Activated naive CD8-positive, alpha-beta T cell treated with anti-CD3 and anti-CD28 coated beads for 36 hours (primary cell): Measurements from ENCODE around the gene DNAH7. TPM values are rescaled to one million over a fixed set of nuclear protein-coding genes. Genes with fewer than 3 reads are reported as not detected.

ENCODE experiments used
- DNase-seq: peaks from one replicate; pipeline ENCODE4 v3.0.0; 2021
- H3K27ac Mint-ChIP-seq: one replicate; pipeline ENCODE4 v1.8.0; 2022; ENCODE audit warnings: mild to moderate bottlenecking, moderate library complexity, mixed read lengths
- H3K27me3 Mint-ChIP-seq: one replicate; pipeline ENCODE4 v1.8.0; 2022; ENCODE audit warnings: mild to moderate bottlenecking, mixed read lengths
- H3K36me3 Mint-ChIP-seq: one replicate; pipeline ENCODE4 v1.8.0; 2021; ENCODE audit warnings: mild to moderate bottlenecking, mixed read lengths
- H3K4me1 Mint-ChIP-seq: one replicate; pipeline ENCODE4 v1.8.0; 2021; ENCODE audit warnings: mixed read lengths
- H3K4me3 Mint-ChIP-seq: one replicate; pipeline ENCODE4 v1.8.0; 2022; ENCODE audit warnings: mild to moderate bottlenecking, moderate library complexity, mixed read lengths
- H3K9me3 Mint-ChIP-seq: one replicate; pipeline ENCODE4 v1.8.0; 2022; ENCODE audit warnings: mixed read lengths
- total RNA-seq, 2 experiments: library from RNA; stranded (reverse); gene quantifications; one replicate each; pipeline ENCODE4 v1.2.3, GENCODE V29; 2021

Gene DNAH7
- under 1 TPM in 1 of 2 experiments, not detected in 1; 0.18 TPM for total RNA-seq

GRCh38 chr2:196068271-196069209 lies at the start of gene DNAH7:
DNAH7 (minus strand) TSS chr2:196068837; CDS start chr2:196068711, 126 bp downstream.
- Mint-ChIP-seq H3K4me3 (peak within 1 kb of the TSS; percentile 85), H3K27me3 (peaks cover 8% of the 10 kb centered on the region), H3K4me1 (peaks cover 6% of the 10 kb centered on the region), H3K36me3 (no peaks in the 10 kb centered on the region), H3K9me3 (no peaks in the 10 kb centered on the region), H3K27ac (peak within 1 kb of the TSS; percentile 75)
- DNase-seq, result peak; percentile 91

DNA sequence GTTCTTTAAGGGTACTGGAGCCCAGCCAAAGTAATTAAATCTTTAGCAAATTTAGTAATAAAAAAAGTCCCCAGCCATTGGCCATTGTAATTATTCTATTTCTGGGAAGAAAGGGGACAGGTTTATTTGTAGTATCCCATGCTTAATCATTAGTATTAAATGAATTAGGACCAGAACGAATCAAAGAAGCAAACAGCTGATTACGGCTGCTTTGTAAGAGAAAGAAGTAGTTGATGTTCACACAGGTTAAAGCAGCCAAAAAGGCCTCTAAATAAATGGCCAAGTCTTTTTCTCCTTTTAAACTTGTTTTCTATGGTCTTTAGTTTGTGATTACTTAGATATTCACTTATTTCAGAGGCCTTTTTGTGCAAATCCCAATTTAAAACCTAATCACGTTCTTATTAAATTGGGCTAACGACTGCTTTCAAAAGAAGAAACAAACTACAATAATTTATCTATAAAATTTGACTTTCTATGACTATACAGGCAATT lies 48.6 kb upstream of the DNAH7 start:
- peaks cover 3% of the 10 kb centered on the region for H3K36me3 Mint-ChIP-seq
- peaks cover 9% of the 10 kb centered on the region for H3K9me3 Mint-ChIP-seq
- no peaks in the 10 kb centered on the region for H3K27me3 Mint-ChIP-seq
- H3K4me1 Mint-ChIP-seq, result peaks cover 13% of the 10 kb centered on the region
- DNase-seq, result no peak
- no peak overlapping the region for H3K4me3 Mint-ChIP-seq
- H3K27ac Mint-ChIP-seq, result no peak overlapping the region

DNA sequence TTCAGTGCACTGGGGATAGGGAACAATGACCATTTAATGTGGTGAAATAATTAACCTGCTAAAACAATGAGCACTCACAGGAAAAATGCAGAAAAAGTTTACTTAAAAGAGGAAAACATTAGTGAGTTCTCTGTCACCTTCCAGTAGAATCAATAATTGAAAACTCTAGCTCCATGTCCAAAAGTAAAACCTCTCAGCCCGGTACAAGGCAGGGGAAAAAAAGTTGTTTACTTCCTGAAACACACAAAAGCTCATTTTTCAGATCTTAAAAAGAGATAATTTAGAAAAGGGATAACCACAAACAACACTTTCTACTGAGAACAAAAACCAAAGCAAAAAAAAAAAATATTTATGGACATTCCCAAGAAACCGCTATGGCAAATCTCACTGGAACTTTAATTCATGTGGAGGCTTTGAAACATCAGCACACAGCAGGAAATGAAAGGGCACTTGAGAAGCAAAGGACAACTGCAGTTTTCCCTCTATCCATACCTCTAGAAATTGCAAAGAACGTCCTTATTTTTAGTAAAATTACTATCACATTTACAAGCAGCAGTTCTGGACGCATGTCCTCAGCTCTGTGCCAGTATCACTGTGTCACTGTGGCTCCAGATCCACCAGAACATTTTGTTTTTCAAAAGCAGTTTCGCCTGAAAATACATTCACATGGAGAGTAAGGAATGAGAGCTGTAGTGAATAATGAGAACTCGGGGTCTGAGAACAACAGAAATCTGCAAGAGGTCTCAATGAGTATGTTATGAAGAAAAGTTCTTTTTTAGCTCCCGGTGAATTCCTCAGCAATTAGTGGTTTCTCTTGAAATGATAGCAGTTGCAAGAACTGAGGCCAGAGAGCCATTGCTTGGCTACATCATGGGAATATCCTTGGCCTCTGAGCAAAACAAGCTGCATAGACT lies 44.7 kb upstream of the DNAH7 start:
- Mint-ChIP-seq H3K27me3 (no peaks in the 10 kb centered on the region), H3K9me3 (no peaks in the 10 kb centered on the region), H3K4me3 (no peak overlapping the region), H3K36me3 (no peaks in the 10 kb centered on the region), H3K27ac (no peak overlapping the region), H3K4me1 (peaks cover 17% of the 10 kb centered on the region)
- no peak for DNase-seq

GRCh38 chr2:196112418-196113034 lies 43.9 kb upstream of the DNAH7 start:
- no peaks in the 10 kb centered on the region for H3K36me3 Mint-ChIP-seq
- H3K4me1 Mint-ChIP-seq, result peaks cover 17% of the 10 kb centered on the region
- no peak for DNase-seq
- no peak overlapping the region for H3K4me3 Mint-ChIP-seq
- H3K27me3 Mint-ChIP-seq, result no peaks in the 10 kb centered on the region
- no peaks in the 10 kb centered on the region for H3K9me3 Mint-ChIP-seq
- H3K27ac Mint-ChIP-seq, result no peak overlapping the region

DNA sequence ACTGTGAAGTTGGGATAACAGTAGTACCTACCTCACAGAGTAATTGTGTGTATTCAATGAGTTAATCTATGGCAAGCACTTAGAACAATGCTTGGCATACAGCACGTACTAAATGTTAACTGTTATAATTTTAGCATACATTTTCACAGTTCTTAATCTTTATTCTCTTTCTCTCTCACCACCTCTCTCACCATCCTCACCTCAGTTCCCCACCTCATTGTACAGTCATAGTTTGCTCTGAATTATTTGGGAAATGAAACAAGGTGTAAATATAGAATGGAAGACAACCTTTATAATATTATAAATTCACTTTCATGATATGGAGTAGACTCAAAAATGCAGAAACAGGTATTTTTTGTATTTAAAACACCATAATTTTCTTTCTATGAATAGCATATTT lies 40.0 kb upstream of the DNAH7 start:
- H3K27me3 Mint-ChIP-seq, result no peaks in the 10 kb centered on the region
- no peak overlapping the region for H3K27ac Mint-ChIP-seq
- no peak for DNase-seq
- no peaks in the 10 kb centered on the region for H3K9me3 Mint-ChIP-seq
- H3K4me1 Mint-ChIP-seq, result peaks cover 36% of the 10 kb centered on the region
- H3K4me3 Mint-ChIP-seq, result no peak overlapping the region
- H3K36me3 Mint-ChIP-seq, result peaks cover 2% of the 10 kb centered on the region

DNA sequence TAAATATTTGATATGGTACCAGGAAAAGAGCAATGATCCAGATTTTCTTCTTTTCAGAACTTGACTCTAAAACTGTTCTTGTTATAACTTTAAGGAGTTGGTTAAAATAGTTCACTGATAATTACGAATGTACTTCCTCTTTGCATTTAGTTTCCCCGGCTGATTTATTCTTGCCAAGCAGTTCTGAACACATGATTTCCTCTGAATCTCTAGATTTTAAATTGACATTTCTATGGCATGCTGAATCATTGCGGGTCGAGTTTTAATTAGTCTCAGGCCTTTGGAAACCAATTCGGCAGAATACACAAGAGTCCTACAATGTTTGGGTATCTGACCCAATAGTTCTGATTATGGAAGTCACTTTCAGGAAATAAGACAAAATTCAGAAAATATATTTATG lies 37.3 kb upstream of the DNAH7 start:
- no peaks in the 10 kb centered on the region for H3K27me3 Mint-ChIP-seq
- DNase-seq, result no peak
- H3K9me3 Mint-ChIP-seq, result no peaks in the 10 kb centered on the region
- peaks cover 38% of the 10 kb centered on the region for H3K4me1 Mint-ChIP-seq
- H3K27ac Mint-ChIP-seq, result peak overlapping the region; percentile 35
- peaks cover 2% of the 10 kb centered on the region for H3K36me3 Mint-ChIP-seq
- H3K4me3 Mint-ChIP-seq, result peak overlapping the region; percentile 33

GRCh38 chr2:196104066-196104465 lies 35.4 kb upstream of the DNAH7 start:
- DNase-seq, result no peak
- Mint-ChIP-seq H3K4me1 (peaks cover 46% of the 10 kb centered on the region), H3K4me3 (no peak overlapping the region), H3K27me3 (no peaks in the 10 kb centered on the region), H3K9me3 (no peaks in the 10 kb centered on the region), H3K36me3 (peaks cover 2% of the 10 kb centered on the region), H3K27ac (no peak overlapping the region)

DNA sequence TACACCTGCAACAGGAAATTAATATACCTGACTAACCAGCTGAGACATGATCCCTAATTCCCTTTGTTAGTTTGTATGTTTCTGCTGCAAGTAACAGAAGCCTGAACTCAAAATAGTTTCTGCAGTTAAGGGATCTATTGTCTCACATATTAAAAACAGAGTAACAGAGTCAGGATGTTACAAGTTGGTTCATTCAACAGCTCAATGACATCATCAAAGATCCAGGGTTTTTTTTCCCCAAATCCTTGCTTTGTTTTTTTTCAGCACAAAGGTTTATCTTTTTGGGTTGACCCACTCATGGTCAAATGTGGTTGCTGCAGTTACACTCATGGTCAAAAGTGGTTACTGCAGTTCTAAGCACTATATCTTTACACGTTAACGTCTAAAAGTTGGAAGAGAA lies 35.0 kb upstream of the DNAH7 start:
- no peaks in the 10 kb centered on the region for H3K27me3 Mint-ChIP-seq
- peaks cover 2% of the 10 kb centered on the region for H3K36me3 Mint-ChIP-seq
- peaks cover 46% of the 10 kb centered on the region for H3K4me1 Mint-ChIP-seq
- no peaks in the 10 kb centered on the region for H3K9me3 Mint-ChIP-seq
- no peak for DNase-seq
- no peak overlapping the region for H3K4me3 Mint-ChIP-seq
- H3K27ac Mint-ChIP-seq, result no peak overlapping the region

GRCh38 chr2:196101325-196101991 lies 32.8 kb upstream of the DNAH7 start:
- no peaks in the 10 kb centered on the region for H3K27me3 Mint-ChIP-seq
- H3K9me3 Mint-ChIP-seq, result no peaks in the 10 kb centered on the region
- peak; percentile 42 for DNase-seq
- peaks cover under 1% of the 10 kb centered on the region for H3K36me3 Mint-ChIP-seq
- H3K4me1 Mint-ChIP-seq, result peaks cover 43% of the 10 kb centered on the region
- no peak overlapping the region for H3K4me3 Mint-ChIP-seq
- H3K27ac Mint-ChIP-seq, result peak overlapping the region; percentile 84

- peaks cover 3% of the 10 kb centered on the region for H3K9me3 Mint-ChIP-seq
- no peak for DNase-seq
- H3K27ac Mint-ChIP-seq, result no peak overlapping the region
- H3K27me3 Mint-ChIP-seq, result no peaks in the 10 kb centered on the region
- H3K4me1 Mint-ChIP-seq, result peaks cover 31% of the 10 kb centered on the region
- no peak overlapping the region for H3K4me3 Mint-ChIP-seq
- no peaks in the 10 kb centered on the region for H3K36me3 Mint-ChIP-seq
Observed at GRCh38 chr2:196099916-196100315, 31.3 kb upstream of the DNAH7 start.

GRCh38 chr2:196097864-196098660 lies 29.4 kb upstream of the DNAH7 start:
- Mint-ChIP-seq H3K4me3 (no peak overlapping the region), H3K36me3 (peaks cover 1% of the 10 kb centered on the region), H3K27ac (no peak overlapping the region), H3K9me3 (peaks cover 16% of the 10 kb centered on the region), H3K27me3 (no peaks in the 10 kb centered on the region), H3K4me1 (peaks cover 24% of the 10 kb centered on the region)
- no peak for DNase-seq

- Mint-ChIP-seq H3K4me3 (no peak overlapping the region), H3K27ac (no peak overlapping the region), H3K9me3 (peaks cover 20% of the 10 kb centered on the region), H3K4me1 (peaks cover 17% of the 10 kb centered on the region), H3K36me3 (peaks cover 2% of the 10 kb centered on the region), H3K27me3 (no peaks in the 10 kb centered on the region)
- no peak for DNase-seq
Observed at GRCh38 chr2:196096982-196097745, 28.5 kb upstream of the DNAH7 start.

- H3K27ac Mint-ChIP-seq, result no peak overlapping the region
- no peaks in the 10 kb centered on the region for H3K27me3 Mint-ChIP-seq
- peaks cover 11% of the 10 kb centered on the region for H3K4me1 Mint-ChIP-seq
- no peak for DNase-seq
- peaks cover 3% of the 10 kb centered on the region for H3K36me3 Mint-ChIP-seq
- no peak overlapping the region for H3K4me3 Mint-ChIP-seq
- H3K9me3 Mint-ChIP-seq, result peaks cover 22% of the 10 kb centered on the region
Observed at GRCh38 chr2:196096264-196096663, 27.6 kb upstream of the DNAH7 start.
